HepG2 (cell line): ENCODE measurements around the gene DUS3L. TPM values are rescaled to one million over a fixed set of nuclear protein-coding genes. Genes with fewer than 3 reads are reported as not detected.
A peak's percentile ranks its signal among the peaks of the same experiment; 100 is the strongest.

ENCODE experiments used
- ADNP ChIP-seq: sonication (generic); formaldehyde crosslinking; IDR thresholded peaks from 2 replicates; pipeline ENCODE4 v1.4.0; 2020; ENCODE audit warnings: missing genetic modification reagents
- ARNT ChIP-seq: fragments of 450-650 bp; IDR thresholded peaks from 2 replicates; pipeline ENCODE4 v1.6.1; 2017
- KLF11 ChIP-seq: IDR thresholded peaks from 2 replicates; pipeline ENCODE4 v1.6.1; 2016; ENCODE audit warnings: missing compliant biosample characterization
- MED13 ChIP-seq: sonication (generic); formaldehyde crosslinking; IDR thresholded peaks from 2 replicates; pipeline ENCODE4 v1.5.0; 2020; ENCODE audit warnings: missing genetic modification reagents
- MEF2D ChIP-seq: sonication (generic); formaldehyde crosslinking; IDR thresholded peaks from 2 replicates; pipeline ENCODE4 v1.5.1; 2020; ENCODE audit warnings: mild to moderate bottlenecking, missing genetic modification reagents
- SNAI1 ChIP-seq: sonication (generic); formaldehyde crosslinking; IDR thresholded peaks from 2 replicates; pipeline ENCODE4 v1.5.0; 2020; ENCODE audit warnings: mild to moderate bottlenecking, missing genetic modification reagents, borderline replicate concordance
- TBX2 ChIP-seq: sonication (generic); formaldehyde crosslinking; IDR thresholded peaks from 2 replicates; pipeline ENCODE4 v1.5.0; 2020; ENCODE audit warnings: missing genetic modification reagents, mild to moderate bottlenecking, borderline replicate concordance
- TFE3 ChIP-seq: IDR thresholded peaks from 2 replicates; pipeline ENCODE4 v1.6.1; 2016
- XRCC5 ChIP-seq: fragments of 200-400 bp; formaldehyde crosslinking; optimal IDR thresholded peaks from 2 replicates; pipeline ENCODE3; 2017; ENCODE audit warnings: mild to moderate bottlenecking, low read length
- ZBTB33 ChIP-seq: sonication (generic); formaldehyde crosslinking; IDR thresholded peaks from 2 replicates; pipeline ENCODE4 v1.4.0; 2020; ENCODE audit warnings: missing genetic modification reagents
- polyA plus RNA-seq, 8 experiments: library from polyadenylated mRNA; depleted of rRNA in 3 of 8; stranded (reverse) in 7 of 8; unstranded in 1 of 8; fragments of >200 nt; fragmentation: Illumina TruSeq in 4 of 8; extraction: Trizol in 4 of 8; gene quantifications; 2 replicates each; pipeline versions ENCODE4 v1.2.1 to v1.2.3, GENCODE V29; 2011 to 2016; ENCODE audit warnings: low read depth in 4 of 8, missing spikeins in 1 of 8, mixed read lengths in 1 of 8; ENCODE audit not compliant: insufficient read depth in 1 of 8
- total RNA-seq, 5 experiments: library from RNA; depleted of rRNA; stranded (reverse); fragments of >200 nt; fragmentation: Illumina TruSeq; extraction: Trizol; gene quantifications; 2 replicates each; pipeline ENCODE4 v1.2.3, GENCODE V29; 2016; ENCODE audit warnings: low read depth in 1 of 5
- TF ChIP-seq, protein P1 (sequence below): sonication (generic); formaldehyde crosslinking; conservative IDR thresholded peaks from 2 replicates; pipeline ENCODE4 v1.8.1; 2023; ENCODE audit warnings: missing genetic modification reagents
- TF ChIP-seq, protein P2 (sequence below): sonication (generic); formaldehyde crosslinking; IDR thresholded peaks from 2 replicates; pipeline ENCODE4 v1.5.1; 2020; ENCODE audit warnings: missing genetic modification reagents, mild to moderate bottlenecking, borderline replicate concordance
- TF ChIP-seq, protein P3 (sequence below): sonication (generic); formaldehyde crosslinking; IDR thresholded peaks from 2 replicates; pipeline ENCODE4 v1.4.0; 2020; ENCODE audit warnings: missing genetic modification reagents
- TF ChIP-seq, protein P4 (sequence below): sonication (generic); formaldehyde crosslinking; IDR thresholded peaks from 2 replicates; pipeline ENCODE4; 2020; ENCODE audit warnings: missing genetic modification reagents, mild to moderate bottlenecking, borderline replicate concordance
- TF ChIP-seq, protein P5 (sequence below): IDR thresholded peaks from 2 replicates; pipeline ENCODE4 v1.6.1; 2016; ENCODE audit warnings: mild to moderate bottlenecking

Gene DUS3L
- total and polyA plus RNA-seq, 2 of the 13 experiments (the other 11 are each of a cell fraction or from before 2014, with no cell fraction given) = 13.3 to 25.1 TPM

GRCh38 chr19:5826531-5827341 lies 35.8 kb upstream of the DUS3L start (continued):
- TF ChIP-seq, protein P1, sequence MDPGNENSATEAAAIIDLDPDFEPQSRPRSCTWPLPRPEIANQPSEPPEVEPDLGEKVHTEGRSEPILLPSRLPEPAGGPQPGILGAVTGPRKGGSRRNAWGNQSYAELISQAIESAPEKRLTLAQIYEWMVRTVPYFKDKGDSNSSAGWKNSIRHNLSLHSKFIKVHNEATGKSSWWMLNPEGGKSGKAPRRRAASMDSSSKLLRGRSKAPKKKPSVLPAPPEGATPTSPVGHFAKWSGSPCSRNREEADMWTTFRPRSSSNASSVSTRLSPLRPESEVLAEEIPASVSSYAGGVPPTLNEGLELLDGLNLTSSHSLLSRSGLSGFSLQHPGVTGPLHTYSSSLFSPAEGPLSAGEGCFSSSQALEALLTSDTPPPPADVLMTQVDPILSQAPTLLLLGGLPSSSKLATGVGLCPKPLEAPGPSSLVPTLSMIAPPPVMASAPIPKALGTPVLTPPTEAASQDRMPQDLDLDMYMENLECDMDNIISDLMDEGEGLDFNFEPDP = 0 out of 2 replicates have a peak, but pooled peaks have one; percentile 81
- TF ChIP-seq KLF11 (CRISPR knock-in tag) = peak; percentile 78; the same call in 1 of the 2 replicates
- TF ChIP-seq, protein P2, sequence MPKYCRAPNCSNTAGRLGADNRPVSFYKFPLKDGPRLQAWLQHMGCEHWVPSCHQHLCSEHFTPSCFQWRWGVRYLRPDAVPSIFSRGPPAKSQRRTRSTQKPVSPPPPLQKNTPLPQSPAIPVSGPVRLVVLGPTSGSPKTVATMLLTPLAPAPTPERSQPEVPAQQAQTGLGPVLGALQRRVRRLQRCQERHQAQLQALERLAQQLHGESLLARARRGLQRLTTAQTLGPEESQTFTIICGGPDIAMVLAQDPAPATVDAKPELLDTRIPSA (CRISPR knock-in tag) = no peak
- TF ChIP-seq TFE3 = peak; percentile 84
- peak; percentile 13 for TF ChIP-seq XRCC5
- TF ChIP-seq, protein P3, sequence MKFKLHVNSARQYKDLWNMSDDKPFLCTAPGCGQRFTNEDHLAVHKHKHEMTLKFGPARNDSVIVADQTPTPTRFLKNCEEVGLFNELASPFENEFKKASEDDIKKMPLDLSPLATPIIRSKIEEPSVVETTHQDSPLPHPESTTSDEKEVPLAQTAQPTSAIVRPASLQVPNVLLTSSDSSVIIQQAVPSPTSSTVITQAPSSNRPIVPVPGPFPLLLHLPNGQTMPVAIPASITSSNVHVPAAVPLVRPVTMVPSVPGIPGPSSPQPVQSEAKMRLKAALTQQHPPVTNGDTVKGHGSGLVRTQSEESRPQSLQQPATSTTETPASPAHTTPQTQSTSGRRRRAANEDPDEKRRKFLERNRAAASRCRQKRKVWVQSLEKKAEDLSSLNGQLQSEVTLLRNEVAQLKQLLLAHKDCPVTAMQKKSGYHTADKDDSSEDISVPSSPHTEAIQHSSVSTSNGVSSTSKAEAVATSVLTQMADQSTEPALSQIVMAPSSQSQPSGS (CRISPR knock-in tag) = peak; percentile 62; the same call in 1 of the 2 replicates
- 0 out of 2 replicates have a peak, but pooled peaks have one; percentile 11 for TF ChIP-seq MED13 (CRISPR knock-in tag)
- TF ChIP-seq, protein P4, sequence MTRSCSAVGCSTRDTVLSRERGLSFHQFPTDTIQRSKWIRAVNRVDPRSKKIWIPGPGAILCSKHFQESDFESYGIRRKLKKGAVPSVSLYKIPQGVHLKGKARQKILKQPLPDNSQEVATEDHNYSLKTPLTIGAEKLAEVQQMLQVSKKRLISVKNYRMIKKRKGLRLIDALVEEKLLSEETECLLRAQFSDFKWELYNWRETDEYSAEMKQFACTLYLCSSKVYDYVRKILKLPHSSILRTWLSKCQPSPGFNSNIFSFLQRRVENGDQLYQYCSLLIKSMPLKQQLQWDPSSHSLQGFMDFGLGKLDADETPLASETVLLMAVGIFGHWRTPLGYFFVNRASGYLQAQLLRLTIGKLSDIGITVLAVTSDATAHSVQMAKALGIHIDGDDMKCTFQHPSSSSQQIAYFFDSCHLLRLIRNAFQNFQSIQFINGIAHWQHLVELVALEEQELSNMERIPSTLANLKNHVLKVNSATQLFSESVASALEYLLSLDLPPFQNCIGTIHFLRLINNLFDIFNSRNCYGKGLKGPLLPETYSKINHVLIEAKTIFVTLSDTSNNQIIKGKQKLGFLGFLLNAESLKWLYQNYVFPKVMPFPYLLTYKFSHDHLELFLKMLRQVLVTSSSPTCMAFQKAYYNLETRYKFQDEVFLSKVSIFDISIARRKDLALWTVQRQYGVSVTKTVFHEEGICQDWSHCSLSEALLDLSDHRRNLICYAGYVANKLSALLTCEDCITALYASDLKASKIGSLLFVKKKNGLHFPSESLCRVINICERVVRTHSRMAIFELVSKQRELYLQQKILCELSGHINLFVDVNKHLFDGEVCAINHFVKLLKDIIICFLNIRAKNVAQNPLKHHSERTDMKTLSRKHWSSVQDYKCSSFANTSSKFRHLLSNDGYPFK (CRISPR knock-in tag) = peak; percentile 33
- no peak for TF ChIP-seq ARNT
- TF ChIP-seq ZBTB33 (CRISPR knock-in tag) = peak; percentile 63; the same call in 1 of the 2 replicates
- TF ChIP-seq ADNP (CRISPR knock-in tag) = 0 out of 2 replicates have a peak, but pooled peaks have one; percentile 15
- peak; percentile 98 for TF ChIP-seq TBX2 (CRISPR knock-in tag)
- TF ChIP-seq MEF2D (CRISPR knock-in tag) = peak; percentile 87
- TF ChIP-seq SNAI1 (CRISPR knock-in tag) = peak; percentile 91
- TF ChIP-seq, protein P5, sequence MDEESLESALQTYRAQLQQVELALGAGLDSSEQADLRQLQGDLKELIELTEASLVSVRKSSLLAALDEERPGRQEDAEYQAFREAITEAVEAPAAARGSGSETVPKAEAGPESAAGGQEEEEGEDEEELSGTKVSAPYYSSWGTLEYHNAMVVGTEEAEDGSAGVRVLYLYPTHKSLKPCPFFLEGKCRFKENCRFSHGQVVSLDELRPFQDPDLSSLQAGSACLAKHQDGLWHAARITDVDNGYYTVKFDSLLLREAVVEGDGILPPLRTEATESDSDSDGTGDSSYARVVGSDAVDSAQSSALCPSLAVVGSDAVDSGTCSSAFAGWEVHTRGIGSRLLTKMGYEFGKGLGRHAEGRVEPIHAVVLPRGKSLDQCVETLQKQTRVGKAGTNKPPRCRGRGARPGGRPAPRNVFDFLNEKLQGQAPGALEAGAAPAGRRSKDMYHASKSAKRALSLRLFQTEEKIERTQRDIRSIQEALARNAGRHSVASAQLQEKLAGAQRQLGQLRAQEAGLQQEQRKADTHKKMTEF (CRISPR knock-in tag) = peak; percentile 66
